ENCODE data around the gene CCDC40.

Gene CCDC40

DNA sequence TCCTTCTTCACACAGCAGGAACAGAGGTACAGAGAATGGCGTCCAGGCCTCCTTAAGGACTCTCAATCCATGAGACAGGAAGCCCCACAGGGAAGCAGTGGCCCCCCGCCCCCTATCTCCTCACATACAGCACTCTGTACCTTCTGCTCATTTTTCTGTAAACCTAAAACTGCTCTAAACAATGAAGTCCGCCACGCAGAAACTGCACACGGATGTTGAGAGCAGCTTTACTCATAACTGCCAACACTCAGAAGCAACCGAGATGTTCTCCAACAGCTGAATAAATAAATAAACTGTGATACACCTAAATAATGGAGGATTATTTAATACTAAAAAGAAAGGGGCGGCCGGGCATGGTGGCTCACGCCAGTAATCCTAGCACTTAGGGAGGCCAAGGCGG, 10.6 kb upstream of the CCDC40 start:
- 89 to 95% methylated on average over 5 to 9 of the region's 10 CpGs for WGBS, 2 experiments (ENCODE audit: insufficient coverage in 2 of 2)
- peaks cover 28% of the 10 kb centered on the region for H3K36me3 ChIP-seq (ENCODE audit: control insufficient read depth, insufficient read depth, low read length)
- no peak overlapping the region for H3K4me3 ChIP-seq (ENCODE audit: extremely low read depth, insufficient read depth, low read length, poor library complexity, severe bottlenecking)
- no peaks in the 10 kb centered on the region for H3K9me3 ChIP-seq (ENCODE audit: control insufficient read depth, low read length)
- peaks cover 13% of the 10 kb centered on the region for H3K4me1 ChIP-seq (ENCODE audit: control insufficient read depth, insufficient read depth, low read length, poor library complexity, severe bottlenecking)
- no peak overlapping the region for H3K27ac ChIP-seq (ENCODE audit: low read depth, low read length, severe bottlenecking)

GRCh38 chr17:80026359-80027042, 9.9 kb upstream of the CCDC40 start:
- Histone ChIP-seq H3K4me1 (ENCODE audit: control insufficient read depth, insufficient read depth, low read length, poor library complexity, severe bottlenecking) (peaks cover 13% of the 10 kb centered on the region), H3K4me3 (ENCODE audit: extremely low read depth, insufficient read depth, low read length, poor library complexity, severe bottlenecking) (no peak overlapping the region), H3K9me3 (ENCODE audit: control insufficient read depth, low read length) (no peaks in the 10 kb centered on the region), H3K27ac (ENCODE audit: low read depth, low read length, severe bottlenecking) (no peak overlapping the region), H3K36me3 (ENCODE audit: control insufficient read depth, insufficient read depth, low read length) (peaks cover 30% of the 10 kb centered on the region)
- whole genome bisulfite sequencing, 2 experiments (ENCODE audit: insufficient coverage in 2 of 2), result 83 to 86% methylated on average over 10 of the region's 10 CpGs

GRCh38 chr17:80027043-80027435, 9.4 kb upstream of the CCDC40 start:
- Histone ChIP-seq H3K27ac (ENCODE audit: low read depth, low read length, severe bottlenecking) (no peak overlapping the region), H3K4me1 (ENCODE audit: control insufficient read depth, insufficient read depth, low read length, poor library complexity, severe bottlenecking) (peaks cover 13% of the 10 kb centered on the region), H3K9me3 (ENCODE audit: control insufficient read depth, low read length) (no peaks in the 10 kb centered on the region), H3K36me3 (ENCODE audit: control insufficient read depth, insufficient read depth, low read length) (peaks cover 33% of the 10 kb centered on the region), H3K4me3 (ENCODE audit: extremely low read depth, insufficient read depth, low read length, poor library complexity, severe bottlenecking) (no peak overlapping the region)
- 93 to 97% methylated on average over 7 to 8 of the region's 8 CpGs for WGBS, 2 experiments (ENCODE audit: insufficient coverage in 2 of 2)

GRCh38 chr17:80028030-80028429, 8.4 kb upstream of the CCDC40 start:
- H3K4me3 ChIP-seq (ENCODE audit: extremely low read depth, insufficient read depth, low read length, poor library complexity, severe bottlenecking), result no peak overlapping the region
- no peak overlapping the region for H3K27ac ChIP-seq (ENCODE audit: low read depth, low read length, severe bottlenecking)
- H3K36me3 ChIP-seq (ENCODE audit: control insufficient read depth, insufficient read depth, low read length), result peaks cover 29% of the 10 kb centered on the region
- 92% methylated on average over 8 to 9 of the region's 10 CpGs for WGBS, 2 experiments (ENCODE audit: insufficient coverage in 2 of 2)
- no peaks in the 10 kb centered on the region for H3K9me3 ChIP-seq (ENCODE audit: control insufficient read depth, low read length)
- peaks cover 13% of the 10 kb centered on the region for H3K4me1 ChIP-seq (ENCODE audit: control insufficient read depth, insufficient read depth, low read length, poor library complexity, severe bottlenecking)

DNA sequence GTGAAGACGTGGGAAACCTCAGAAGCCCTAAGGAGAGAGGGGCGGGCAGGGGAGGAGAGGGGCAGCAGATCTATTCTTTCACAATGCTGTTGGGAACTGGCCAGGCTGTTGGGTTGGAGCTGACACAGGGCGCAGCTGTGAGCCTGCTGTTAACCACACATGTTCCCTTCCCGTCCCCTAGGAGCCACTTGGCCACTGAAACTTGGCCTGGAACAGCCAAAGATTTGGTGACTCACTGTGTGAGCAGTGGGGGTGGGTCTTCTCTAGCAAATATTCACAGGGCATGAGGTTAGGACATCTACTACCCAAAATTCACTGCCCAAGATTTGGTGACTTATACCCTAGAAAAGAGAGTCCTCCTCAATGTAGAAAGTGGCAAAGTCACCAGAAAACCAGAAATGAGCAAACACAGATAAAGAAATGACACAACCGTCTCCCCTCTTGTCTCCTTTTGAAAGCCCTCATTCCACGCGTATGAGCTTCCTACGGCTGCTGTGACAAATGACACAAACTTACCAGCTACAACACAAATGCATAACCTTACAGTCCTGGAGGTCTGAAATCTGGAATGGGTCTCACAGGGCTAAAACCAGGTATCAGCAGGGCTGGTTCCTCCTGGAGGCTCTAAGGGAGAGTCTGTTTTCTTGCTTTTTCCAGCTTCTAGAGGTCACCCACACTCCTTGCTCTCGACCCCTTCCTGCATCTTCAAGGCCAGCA, 7.0 kb upstream of the CCDC40 start:
- Histone ChIP-seq H3K9me3 (ENCODE audit: control insufficient read depth, low read length) (no peaks in the 10 kb centered on the region), H3K4me1 (ENCODE audit: control insufficient read depth, insufficient read depth, low read length, poor library complexity, severe bottlenecking) (peaks cover 13% of the 10 kb centered on the region), H3K27ac (ENCODE audit: low read depth, low read length, severe bottlenecking) (no peak overlapping the region), H3K36me3 (ENCODE audit: control insufficient read depth, insufficient read depth, low read length) (peaks cover 26% of the 10 kb centered on the region), H3K4me3 (ENCODE audit: extremely low read depth, insufficient read depth, low read length, poor library complexity, severe bottlenecking) (no peak overlapping the region)
- 86 to 90% methylated on average over 7 to 8 of the region's 9 CpGs for WGBS, 2 experiments (ENCODE audit: insufficient coverage in 2 of 2)

DNA sequence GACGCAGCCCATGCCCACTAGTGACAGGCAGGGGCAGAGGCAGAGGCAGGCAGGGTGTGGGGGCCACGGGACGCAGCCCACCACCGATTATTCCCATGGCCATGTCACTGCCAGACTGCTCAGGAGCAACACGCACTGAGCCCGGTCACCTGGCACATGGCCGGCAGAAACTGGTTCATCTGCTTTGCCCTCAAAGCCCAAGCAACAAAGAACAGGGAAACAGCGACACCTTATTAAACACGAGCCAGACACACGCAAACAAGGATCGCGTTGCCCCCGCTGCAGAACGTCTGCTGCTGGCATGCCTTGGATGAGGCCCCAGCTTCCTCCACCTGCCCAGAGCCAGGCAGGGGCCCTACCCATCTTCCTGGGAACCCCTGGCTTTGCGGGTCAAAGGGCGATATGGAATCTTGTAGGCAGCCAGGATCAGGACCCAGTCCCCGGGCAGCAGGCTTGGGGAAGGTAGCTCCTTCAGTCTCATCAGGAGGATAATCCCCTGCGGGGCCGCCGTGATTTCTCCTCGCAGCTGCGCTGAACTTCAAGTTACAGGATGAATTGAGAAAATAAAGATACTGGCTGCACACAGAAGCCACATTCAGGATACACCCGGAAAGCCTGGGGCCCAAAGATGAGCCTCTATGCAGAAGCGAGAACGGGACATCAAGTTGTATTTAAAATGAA, 5.6 kb upstream of the CCDC40 start:
- Histone ChIP-seq H3K4me1 (ENCODE audit: control insufficient read depth, insufficient read depth, low read length, poor library complexity, severe bottlenecking) (peaks cover 9% of the 10 kb centered on the region), H3K27ac (ENCODE audit: low read depth, low read length, severe bottlenecking) (no peak overlapping the region), H3K4me3 (ENCODE audit: extremely low read depth, insufficient read depth, low read length, poor library complexity, severe bottlenecking) (no peak overlapping the region), H3K36me3 (ENCODE audit: control insufficient read depth, insufficient read depth, low read length) (peaks cover 26% of the 10 kb centered on the region), H3K9me3 (ENCODE audit: control insufficient read depth, low read length) (no peaks in the 10 kb centered on the region)
- WGBS, 2 experiments (ENCODE audit: insufficient coverage in 2 of 2), result 96% methylated on average over 22 to 25 of the region's 25 CpGs

DNA sequence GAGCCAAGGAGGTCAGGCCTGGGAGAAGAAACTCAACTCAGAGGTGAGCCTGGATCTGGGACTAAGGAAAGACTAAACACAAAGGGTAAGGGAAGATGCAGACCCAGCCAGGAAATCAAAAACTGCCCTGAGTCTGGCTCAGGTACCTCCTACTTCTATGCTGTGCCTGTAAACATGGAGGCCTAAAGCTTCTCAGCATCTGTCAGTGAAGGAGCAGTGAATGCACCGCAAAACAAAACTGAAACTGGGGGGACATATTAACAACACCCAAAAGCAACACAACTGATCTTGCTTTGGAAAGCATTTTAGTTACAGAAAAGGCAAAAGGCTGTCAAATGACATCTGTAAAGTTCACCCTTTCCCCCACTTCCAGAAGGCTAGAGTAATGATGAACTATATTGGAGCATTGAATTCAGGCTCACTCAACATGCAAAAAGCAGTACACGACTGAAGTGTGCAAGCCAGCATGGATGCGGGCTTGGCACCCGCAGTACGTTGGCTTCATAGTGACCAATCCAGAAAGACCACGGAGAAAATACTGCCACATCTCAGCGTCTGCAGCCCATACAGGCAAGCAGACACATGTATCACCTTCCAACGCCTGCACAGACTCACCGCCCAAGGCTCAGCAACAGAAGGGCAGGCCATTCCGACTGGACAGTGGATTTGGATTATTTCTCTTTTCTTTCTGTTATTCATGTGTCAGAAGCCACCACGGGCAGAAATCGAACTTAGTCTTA, 4.6 kb upstream of the CCDC40 start:
- Histone ChIP-seq H3K4me3 (ENCODE audit: extremely low read depth, insufficient read depth, low read length, poor library complexity, severe bottlenecking) (no peak overlapping the region), H3K4me1 (ENCODE audit: control insufficient read depth, insufficient read depth, low read length, poor library complexity, severe bottlenecking) (peaks cover 8% of the 10 kb centered on the region)
- 96 to 100% methylated on average over 9 to 10 of the region's 12 CpGs for WGBS, 2 experiments (ENCODE audit: insufficient coverage in 2 of 2)

DNA sequence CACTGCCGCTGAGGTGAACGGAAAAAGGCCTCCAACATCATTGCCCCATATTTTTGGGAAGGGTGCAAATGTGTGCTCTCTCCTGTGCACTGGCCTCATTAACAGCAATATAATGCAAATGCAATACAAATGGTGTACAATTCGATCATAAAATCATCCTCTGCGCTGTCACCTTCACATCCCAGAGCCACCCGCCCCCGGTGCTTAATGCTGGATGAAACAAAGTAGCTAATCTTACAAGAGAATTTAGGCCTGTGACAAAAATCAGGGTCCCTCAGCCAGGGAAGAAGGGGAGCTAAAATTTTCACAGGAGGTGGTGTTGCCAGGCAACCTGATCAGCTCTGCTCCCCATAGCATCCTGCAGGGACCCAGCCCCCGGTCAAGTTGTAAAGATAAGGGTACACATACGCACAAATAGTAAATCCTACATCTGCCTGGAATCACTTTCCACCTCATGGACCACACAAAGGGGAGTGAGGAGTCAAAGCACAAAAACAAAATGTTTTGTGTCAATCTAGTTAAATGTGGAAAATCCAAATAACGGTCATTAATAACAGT, 3.7 kb upstream of the CCDC40 start:
- 97 to 100% methylated on average over 5 of the region's 9 CpGs for WGBS, 2 experiments (ENCODE audit: insufficient coverage in 2 of 2)
- H3K4me3 ChIP-seq (ENCODE audit: extremely low read depth, insufficient read depth, low read length, poor library complexity, severe bottlenecking), result no peak overlapping the region
- no peaks in the 10 kb centered on the region for H3K9me3 ChIP-seq (ENCODE audit: control insufficient read depth, low read length)
- H3K4me1 ChIP-seq (ENCODE audit: control insufficient read depth, insufficient read depth, low read length, poor library complexity, severe bottlenecking), result peaks cover 8% of the 10 kb centered on the region
- H3K36me3 ChIP-seq (ENCODE audit: control insufficient read depth, insufficient read depth, low read length), result peaks cover 19% of the 10 kb centered on the region
- no peak overlapping the region for H3K27ac ChIP-seq (ENCODE audit: low read depth, low read length, severe bottlenecking)

More for the DNA sequence above, 4.6 kb upstream of the CCDC40 start:
- Histone ChIP-seq H3K9me3 (ENCODE audit: control insufficient read depth, low read length) (no peaks in the 10 kb centered on the region), H3K27ac (ENCODE audit: low read depth, low read length, severe bottlenecking) (no peak overlapping the region), H3K36me3 (ENCODE audit: control insufficient read depth, insufficient read depth, low read length) (peaks cover 20% of the 10 kb centered on the region)

DNA sequence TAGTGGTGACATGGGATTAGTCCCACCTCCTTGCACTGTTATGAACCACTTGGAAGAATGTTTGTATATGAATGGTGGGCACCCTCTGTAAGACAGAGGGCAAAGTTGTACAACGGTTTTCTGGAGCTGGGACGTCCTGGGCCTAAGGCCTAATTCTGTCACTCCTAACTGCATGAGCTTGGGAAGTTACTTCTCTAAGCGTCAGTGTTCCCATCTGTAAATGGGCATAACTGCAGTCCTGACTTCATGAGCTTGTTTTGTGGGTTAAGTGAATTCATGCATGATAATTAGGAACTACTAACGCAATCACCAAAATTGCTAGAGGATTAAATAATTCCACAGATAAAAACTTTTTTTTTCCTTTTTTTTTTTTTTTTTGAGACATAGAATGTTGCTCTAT, 2.6 kb upstream of the CCDC40 start:
- WGBS, 2 experiments (ENCODE audit: insufficient coverage in 2 of 2), result 94 to 100% methylated on average over 1 to 2 of the region's 4 CpGs
- peaks cover 14% of the 10 kb centered on the region for H3K36me3 ChIP-seq (ENCODE audit: control insufficient read depth, insufficient read depth, low read length)
- peaks cover 8% of the 10 kb centered on the region for H3K4me1 ChIP-seq (ENCODE audit: control insufficient read depth, insufficient read depth, low read length, poor library complexity, severe bottlenecking)
- H3K9me3 ChIP-seq (ENCODE audit: control insufficient read depth, low read length), result no peaks in the 10 kb centered on the region
- no peak overlapping the region for H3K27ac ChIP-seq (ENCODE audit: low read depth, low read length, severe bottlenecking)
- H3K4me3 ChIP-seq (ENCODE audit: extremely low read depth, insufficient read depth, low read length, poor library complexity, severe bottlenecking), result no peak overlapping the region
